Measurements from ENCODE around the gene MSRB3. TPM values are rescaled to one million over a fixed set of nuclear protein-coding genes. Genes with fewer than 3 reads are reported as not detected.

Gene MSRB3
- total and polyA plus RNA-seq, 2 of the 4 experiments (the other 2 are of a cell fraction) = 31.7 to 35.7 TPM

- H3K18ac ChIP-seq (ENCODE audit: low read depth, low read length) = peak overlapping the region; percentile 44; the same call in 1 of the 2 replicates
- peak overlapping the region; percentile 63 for H2AK9ac ChIP-seq (replicated peaks; ENCODE audit: low read depth, low read length, poor library complexity)
- intact Hi-C loops (cut with micrococcal nuclease) = no loop called here
- H3K9me3 ChIP-seq (ENCODE audit: control insufficient read depth, insufficient read depth, low read length) = no peaks in the 10 kb centered on the region
- H3K36me3 ChIP-seq (ENCODE audit: control insufficient read depth, insufficient read depth, low read length) = no peaks in the 10 kb centered on the region
- H3K9me1 ChIP-seq (ENCODE audit: insufficient read depth, low read length) = peaks cover 12% of the 10 kb centered on the region
- peak overlapping the region; percentile 78 for H2AFZ ChIP-seq (replicated peaks; ENCODE audit: low read length, poor library complexity)
- H3K4me2 ChIP-seq (ENCODE audit: low read depth, low read length) = no peak overlapping the region; the same call in 1 of the 2 replicates
- H3K56ac ChIP-seq (ENCODE audit: extremely low read depth, insufficient read depth, low read length) = 0 out of 2 replicates have a peak overlapping the region, but pooled peaks have one; percentile 37
- ChIA-PET POLR2A (ENCODE audit: unreplicated experiment) (no interaction called here), CTCF (no interaction called here)
- H4K20me1 ChIP-seq (ENCODE audit: insufficient read depth, low read length) = no peaks in the 10 kb centered on the region
- peak overlapping the region; percentile 99 for H2BK20ac ChIP-seq (ENCODE audit: low read depth, low read length)
- H3K27ac ChIP-seq (ENCODE audit: insufficient read depth, low read length) = no peak overlapping the region; the same call in 1 of the 2 replicates
- dilution Hi-C loops (cut with HindIII; ENCODE audit: low sequenced_read_pairs, unreplicated experiment) = no loop called here
- H2BK5ac ChIP-seq (ENCODE audit: low read depth, low read length, poor library complexity, severe bottlenecking) = peak overlapping the region; percentile 61
- peak overlapping the region; percentile 98 for H2AK5ac ChIP-seq (ENCODE audit: low read depth, low read length)
- peak overlapping the region; percentile 77 for H4K91ac ChIP-seq (ENCODE audit: insufficient read depth, low read depth, low read length)
- ATAC-seq (ENCODE audit: low read depth) = peak; percentile 82
- BruUV-seq (replicated peaks) = no TSS peak
- H3K27me3 ChIP-seq (ENCODE audit: control insufficient read depth, insufficient read depth, low read length) = no peaks in the 10 kb centered on the region
- no peak overlapping the region for H3K9ac ChIP-seq (ENCODE audit: low read depth, low read length)
- peak overlapping the region; percentile 8; the same call in 1 of the 2 replicates for H4K5ac ChIP-seq (ENCODE audit: low read depth, low read length)
- H2BK15ac ChIP-seq (ENCODE audit: low read depth, low read length) = peak overlapping the region; percentile 81; the same call in 2 of the 3 replicates
- peak overlapping the region; percentile 4 to 74 for H4K8ac ChIP-seq (ENCODE audit: low read depth in 2 of 2, low read length in 2 of 2)
- peak; percentile 88 for DNase-seq
- no CpG with 5 or more reads among the region's 2 CpGs for WGBS, 2 experiments (ENCODE audit: extremely low coverage in 2 of 2, insufficient read length in 1 of 2)
- H3K4me1 ChIP-seq (ENCODE audit: control insufficient read depth, insufficient read depth, low read length) = peaks cover 22% of the 10 kb centered on the region
- peak overlapping the region; percentile 80 for H3K14ac ChIP-seq (replicated peaks; ENCODE audit: low read depth, low read length)
- H3K4ac ChIP-seq (ENCODE audit: low read depth, low read length) = peak overlapping the region; percentile 90
- H2BK120ac ChIP-seq (ENCODE audit: low read depth, low read length) = peak overlapping the region; percentile 92
- TF ChIP-seq ELK1 (IDR thresholded peaks at IDR 0.05; ENCODE audit: borderline replicate concordance, low read depth, low read length) (no peak), CTCF (conservative IDR thresholded peaks at IDR 0.05; ENCODE audit: low read depth, low read length) (no peak), RAD21 (IDR thresholded peaks at IDR 0.05; ENCODE audit: low read length) (no peak), RCOR1 (IDR thresholded peaks at IDR 0.05; ENCODE audit: insufficient replicate concordance, low read length) (no peak), MAZ (IDR thresholded peaks at IDR 0.05; ENCODE audit: borderline replicate concordance, low read depth, low read length) (0 out of 2 replicates have a peak, but pooled peaks have one; percentile 31), CHD1 (IDR thresholded peaks at IDR 0.05; ENCODE audit: low read depth, low read length) (no peak), NFE2L2 (IDR thresholded peaks at IDR 0.05; ENCODE audit: low read depth, low read length) (no peak), SMC3 (IDR thresholded peaks at IDR 0.05; ENCODE audit: low read depth, low read length) (no peak), FOS (IDR thresholded peaks at IDR 0.05; ENCODE audit: low read depth, low read length) (peak; percentile 46; the same call in 1 of the 2 replicates), MAFK (IDR thresholded peaks at IDR 0.05; ENCODE audit: low read depth, low read length) (no peak), POLR2A (IDR thresholded peaks at IDR 0.05; ENCODE audit: low read depth, low read length) (no peak), BHLHE40 (IDR thresholded peaks at IDR 0.05; ENCODE audit: low read depth, low read length) (peak; percentile 73; the same call in 1 of the 2 replicates), RFX5 (IDR thresholded peaks at IDR 0.05; ENCODE audit: low read depth, low read length) (no peak), CEBPB (IDR thresholded peaks at IDR 0.05; ENCODE audit: low read depth, low read length) (no peak), MXI1 (IDR thresholded peaks at IDR 0.05; ENCODE audit: borderline replicate concordance, low read depth, low read length) (peak; percentile 74)
- TF ChIP-seq, protein P1, sequence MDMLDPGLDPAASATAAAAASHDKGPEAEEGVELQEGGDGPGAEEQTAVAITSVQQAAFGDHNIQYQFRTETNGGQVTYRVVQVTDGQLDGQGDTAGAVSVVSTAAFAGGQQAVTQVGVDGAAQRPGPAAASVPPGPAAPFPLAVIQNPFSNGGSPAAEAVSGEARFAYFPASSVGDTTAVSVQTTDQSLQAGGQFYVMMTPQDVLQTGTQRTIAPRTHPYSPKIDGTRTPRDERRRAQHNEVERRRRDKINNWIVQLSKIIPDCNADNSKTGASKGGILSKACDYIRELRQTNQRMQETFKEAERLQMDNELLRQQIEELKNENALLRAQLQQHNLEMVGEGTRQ (IDR thresholded peaks at IDR 0.05; ENCODE audit: low read depth, low read length) = peak; percentile 66; the same call in 1 of the 2 replicates
- peak overlapping the region; percentile 74 for H3K23ac ChIP-seq (ENCODE audit: low read depth, low read length)
- H3K79me1 ChIP-seq (ENCODE audit: low read depth in 1 of 2, low read length in 2 of 2) = peaks cover 0 to 7% of the 10 kb centered on the region in 2 experiments; a peak in 1 of 4 replicates
- in situ Hi-C loops (cut with MboI; ENCODE audit: low sequenced_read_pairs) = no loop called here
- H3K4me3 ChIP-seq (ENCODE audit: insufficient read depth, low read depth, low read length) = no peak overlapping the region
Observed at GRCh38 chr12:65495233-65495632, 216.8 kb downstream of the MSRB3 start.

Data from IMR-90 (cell line).